ENCODE results near the gene YPEL2.

YPEL2 gene

GRCh38 chr17:59427996-59428395, 96.5 kb downstream of the YPEL2 start:
- ATAC-seq (ENCODE audit: insufficient read depth, low read depth) (no peak), DNase-seq (no peak)
- no peak overlapping the region for H2AFZ ChIP-seq (ENCODE audit: low read depth, low read length)

GRCh38 chr17:59428916-59429485, 97.5 kb downstream of the YPEL2 start:
- no peak overlapping the region for H3K9ac ChIP-seq (ENCODE audit: low read depth, low read length)
- H3K36me3 ChIP-seq (ENCODE audit: insufficient read depth, low read length) = no peaks in the 10 kb centered on the region
- no peaks in the 10 kb centered on the region for H3K79me2 ChIP-seq (ENCODE audit: insufficient read depth, low read length)
- ATAC-seq (ENCODE audit: insufficient read depth, low read depth) = no peak
- no peaks in the 10 kb centered on the region for H3K9me3 ChIP-seq (ENCODE audit: insufficient read depth, low read length, severe bottlenecking)
- no peak overlapping the region for H3K4me3 ChIP-seq (ENCODE audit: low read depth in 1 of 2, low read length in 2 of 2)
- H3K27me3 ChIP-seq (ENCODE audit: insufficient read depth, low read length, poor library complexity) = peaks cover 8% of the 10 kb centered on the region
- no peaks in the 10 kb centered on the region for H3K4me1 ChIP-seq (ENCODE audit: insufficient read depth, low read length)
- H4K20me1 ChIP-seq (ENCODE audit: insufficient read depth, low read length) = no peaks in the 10 kb centered on the region
- no peak overlapping the region for H3K4me2 ChIP-seq (ENCODE audit: insufficient read depth, low read length)
- no peak overlapping the region for H2AFZ ChIP-seq (ENCODE audit: low read depth, low read length)
- TF ChIP-seq EZH2 (IDR thresholded peaks at IDR 0.05; ENCODE audit: borderline replicate concordance, low read depth, low read length, severe bottlenecking) = no peak
- TF ChIP-seq CTCF (IDR thresholded peaks at IDR 0.05; ENCODE audit: borderline replicate concordance, extremely low read depth, low read length, poor library complexity, severe bottlenecking) = no peak
- DNase-seq = no peak
- no peak overlapping the region for H3K27ac ChIP-seq (ENCODE audit: low read length)

More at GRCh38 chr17:59427996-59428395, 96.5 kb downstream of the YPEL2 start:
- no peak for TF ChIP-seq CTCF (IDR thresholded peaks at IDR 0.05; ENCODE audit: borderline replicate concordance, extremely low read depth, low read length, poor library complexity, severe bottlenecking)
- TF ChIP-seq EZH2 (IDR thresholded peaks at IDR 0.05; ENCODE audit: borderline replicate concordance, low read depth, low read length, severe bottlenecking) = no peak
- no peaks in the 10 kb centered on the region for H3K4me1 ChIP-seq (ENCODE audit: insufficient read depth, low read length)
- no peak overlapping the region for H3K4me3 ChIP-seq (ENCODE audit: low read depth in 1 of 2, low read length in 2 of 2)
- no peaks in the 10 kb centered on the region for H4K20me1 ChIP-seq (ENCODE audit: insufficient read depth, low read length)
- peaks cover 12% of the 10 kb centered on the region for H3K27me3 ChIP-seq (ENCODE audit: insufficient read depth, low read length, poor library complexity)
- H3K9me3 ChIP-seq (ENCODE audit: insufficient read depth, low read length, severe bottlenecking) = no peaks in the 10 kb centered on the region
- no peaks in the 10 kb centered on the region for H3K36me3 ChIP-seq (ENCODE audit: insufficient read depth, low read length)
- no peak overlapping the region for H3K27ac ChIP-seq (ENCODE audit: low read length)
- H3K79me2 ChIP-seq (ENCODE audit: insufficient read depth, low read length) = no peaks in the 10 kb centered on the region
- no peak overlapping the region for H3K9ac ChIP-seq (ENCODE audit: low read depth, low read length)
- no peak overlapping the region for H3K4me2 ChIP-seq (ENCODE audit: insufficient read depth, low read length)

GRCh38 chr17:59431601-59432000, 100.1 kb downstream of the YPEL2 start:
- H3K36me3 ChIP-seq (ENCODE audit: insufficient read depth, low read length) = no peaks in the 10 kb centered on the region
- DNase-seq (no peak), ATAC-seq (ENCODE audit: insufficient read depth, low read depth) (no peak)
- no peak overlapping the region for H3K9ac ChIP-seq (ENCODE audit: low read depth, low read length)
- H3K27me3 ChIP-seq (ENCODE audit: insufficient read depth, low read length, poor library complexity) = no peaks in the 10 kb centered on the region
- H3K4me1 ChIP-seq (ENCODE audit: insufficient read depth, low read length) = no peaks in the 10 kb centered on the region
- H3K4me2 ChIP-seq (ENCODE audit: insufficient read depth, low read length) = no peak overlapping the region
- H2AFZ ChIP-seq (ENCODE audit: low read depth, low read length) = no peak overlapping the region
- no peaks in the 10 kb centered on the region for H3K79me2 ChIP-seq (ENCODE audit: insufficient read depth, low read length)
- no peaks in the 10 kb centered on the region for H3K9me3 ChIP-seq (ENCODE audit: insufficient read depth, low read length, severe bottlenecking)
- H3K4me3 ChIP-seq (ENCODE audit: low read depth in 1 of 2, low read length in 2 of 2) = no peak overlapping the region
- H4K20me1 ChIP-seq (ENCODE audit: insufficient read depth, low read length) = no peaks in the 10 kb centered on the region
- no peak overlapping the region for H3K27ac ChIP-seq (ENCODE audit: low read length)
- no peak for TF ChIP-seq EZH2 (IDR thresholded peaks at IDR 0.05; ENCODE audit: borderline replicate concordance, low read depth, low read length, severe bottlenecking)
- no peak for TF ChIP-seq CTCF (IDR thresholded peaks at IDR 0.05; ENCODE audit: borderline replicate concordance, extremely low read depth, low read length, poor library complexity, severe bottlenecking)

All from DND-41 (cell line).